Measurements from ENCODE around the gene NCOA3. TPM values are rescaled to one million over a fixed set of nuclear protein-coding genes. Genes with fewer than 3 reads are reported as not detected.
A peak's percentile ranks its signal among the peaks of the same experiment; 100 is the strongest.

Gene NCOA3
- polyA plus RNA-seq, 3 donors = 13.5 to 21.8 (median 21.3) TPM

GRCh38 chr20:47543006-47543431 lies 41.3 kb downstream of the NCOA3 start:
- Histone ChIP-seq H4K20me1 (ENCODE audit: insufficient read depth, low read length) (peaks cover 98% of the 10 kb centered on the region), H2AFZ (ENCODE audit: insufficient read depth, low read depth, low read length, poor library complexity, severe bottlenecking) (no peak overlapping the region), H3K27ac (ENCODE audit: low read depth in 1 of 2, low read length in 2 of 2) (peak overlapping the region in 1 of 2 donors; percentile 21), H3K4me2 (replicated peaks; ENCODE audit: extremely low read depth, low read length, poor library complexity, severe bottlenecking) (no peak overlapping the region), H3K27me3 (ENCODE audit: control insufficient read depth in 2 of 2, insufficient read depth in 2 of 2, low read length in 2 of 2) (no peaks in the 10 kb centered on the region), H3K4me1 (ENCODE audit: control insufficient read depth in 1 of 2, insufficient read depth in 2 of 2, low read length in 2 of 2) (peaks cover 9 to 15% of the 10 kb centered on the region in 2 donors), H3K36me3 (replicated peaks in 1 of 2; ENCODE audit: control insufficient read depth in 1 of 2, insufficient read depth in 2 of 2, low read length in 2 of 2) (peaks cover 0 to 3% of the 10 kb centered on the region in 2 donors), H3K4me3 (replicated peaks in 1 of 3; ENCODE audit: low read depth in 2 of 3, low read length in 3 of 3) (no peak overlapping the region), H3K9ac (ENCODE audit: insufficient read depth, low read length, poor library complexity, severe bottlenecking) (no peak overlapping the region), H3K9me3 (replicated peaks in 1 of 2; ENCODE audit: control insufficient read depth in 1 of 2, insufficient read depth in 1 of 2, low read length in 2 of 2) (no peaks in the 10 kb centered on the region), H3K79me2 (ENCODE audit: insufficient read depth, low read length) (peaks cover 92% of the 10 kb centered on the region)
- WGBS (ENCODE audit: insufficient coverage) = 100% methylated on average over 1 of the region's 1 CpG
- Mint-ChIP-seq H3K4me3 (no peak overlapping the region), H3K27ac (peak overlapping the region in 4 of 7 donors; percentile 7 to 84 (median 46)), H3K4me1 (peaks cover 23% of the 10 kb centered on the region), H3K9me3 (no peaks in the 10 kb centered on the region), H3K36me3 (peaks cover 16 to 40% of the 10 kb centered on the region in 2 donors), H3K27me3 (ENCODE audit: low read depth in 3 of 3) (peaks cover 0 to 3% (median 0%) of the 10 kb centered on the region in 3 donors)
- intact Hi-C loops (cut with micrococcal nuclease) = no loop called here
- TF ChIP-seq CTCF (IDR thresholded peaks at IDR 0.05) = no peak
- no peak for DNase-seq

GRCh38 chr20:47544240-47544639 lies 42.6 kb downstream of the NCOA3 start:
- Mint-ChIP-seq H3K4me3 (no peak overlapping the region), H3K27me3 (ENCODE audit: low read depth in 3 of 3) (peaks cover 0 to 3% (median 0%) of the 10 kb centered on the region in 3 donors), H3K9me3 (no peaks in the 10 kb centered on the region), H3K4me1 (peaks cover 19% of the 10 kb centered on the region), H3K36me3 (peaks cover 14 to 36% of the 10 kb centered on the region in 2 donors), H3K27ac (peak overlapping the region in 1 of 7 donors; percentile 32)
- no peaks in the 10 kb centered on the region for H3K27me3 ChIP-seq (ENCODE audit: control insufficient read depth in 2 of 2, insufficient read depth in 2 of 2, low read length in 2 of 2)
- peaks cover 87% of the 10 kb centered on the region for H3K79me2 ChIP-seq (ENCODE audit: insufficient read depth, low read length)
- peaks cover 97% of the 10 kb centered on the region for H4K20me1 ChIP-seq (ENCODE audit: insufficient read depth, low read length)
- no peak overlapping the region for H3K4me3 ChIP-seq (replicated peaks in 1 of 3; ENCODE audit: low read depth in 2 of 3, low read length in 3 of 3)
- DNase-seq = no peak
- no CpG with 5 or more reads among the region's 2 CpGs for WGBS (ENCODE audit: insufficient coverage)
- TF ChIP-seq CTCF (IDR thresholded peaks at IDR 0.05) = no peak
- no peaks in the 10 kb centered on the region for H3K9me3 ChIP-seq (replicated peaks in 1 of 2; ENCODE audit: control insufficient read depth in 1 of 2, insufficient read depth in 1 of 2, low read length in 2 of 2)
- H3K4me1 ChIP-seq (ENCODE audit: control insufficient read depth in 1 of 2, insufficient read depth in 2 of 2, low read length in 2 of 2) = peaks cover 9 to 15% of the 10 kb centered on the region in 2 donors
- intact Hi-C loops (cut with micrococcal nuclease) = no loop called here
- peaks cover 0 to 3% of the 10 kb centered on the region in 2 donors for H3K36me3 ChIP-seq (replicated peaks in 1 of 2; ENCODE audit: control insufficient read depth in 1 of 2, insufficient read depth in 2 of 2, low read length in 2 of 2)
- no peak overlapping the region for H2AFZ ChIP-seq (ENCODE audit: insufficient read depth, low read depth, low read length, poor library complexity, severe bottlenecking)
- no peak overlapping the region for H3K4me2 ChIP-seq (replicated peaks; ENCODE audit: extremely low read depth, low read length, poor library complexity, severe bottlenecking)
- H3K9ac ChIP-seq (ENCODE audit: insufficient read depth, low read length, poor library complexity, severe bottlenecking) = no peak overlapping the region
- H3K27ac ChIP-seq (ENCODE audit: low read depth in 1 of 2, low read length in 2 of 2) = no peak overlapping the region

Measured in CD14-positive monocyte (primary cell).